ENCODE results near the gene DENND1A. TPM values are rescaled to one million over a fixed set of nuclear protein-coding genes. Genes with fewer than 3 reads are reported as not detected.

Gene DENND1A
- total RNA-seq, 2 donors from 2014 or later, result 17.8 to 36.6 TPM

DNA sequence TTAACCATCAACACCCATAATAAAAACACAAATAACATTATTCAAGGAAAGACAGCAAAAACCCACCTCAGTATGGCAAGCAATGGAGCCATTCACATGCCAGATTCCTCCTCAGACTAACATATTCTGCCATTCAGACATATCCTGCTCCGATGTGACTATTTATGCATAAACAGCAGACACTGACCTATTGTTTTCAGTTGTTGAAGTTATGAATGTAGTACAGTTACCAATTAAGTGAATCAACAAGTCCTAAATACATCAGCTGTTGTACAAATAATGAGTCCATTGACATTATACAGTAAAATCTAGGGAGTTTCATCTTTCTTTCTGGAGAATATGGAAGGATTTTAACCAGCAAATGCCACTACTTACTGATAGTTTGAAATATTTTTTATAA is 131.7 kb downstream of the DENND1A start:
- no peak for ATAC-seq (ENCODE audit: insufficient number of reproducible peaks, low FRiP score, low read depth)
- no peak overlapping the region for H3K4me3 ChIP-seq
- TF ChIP-seq, protein P1, sequence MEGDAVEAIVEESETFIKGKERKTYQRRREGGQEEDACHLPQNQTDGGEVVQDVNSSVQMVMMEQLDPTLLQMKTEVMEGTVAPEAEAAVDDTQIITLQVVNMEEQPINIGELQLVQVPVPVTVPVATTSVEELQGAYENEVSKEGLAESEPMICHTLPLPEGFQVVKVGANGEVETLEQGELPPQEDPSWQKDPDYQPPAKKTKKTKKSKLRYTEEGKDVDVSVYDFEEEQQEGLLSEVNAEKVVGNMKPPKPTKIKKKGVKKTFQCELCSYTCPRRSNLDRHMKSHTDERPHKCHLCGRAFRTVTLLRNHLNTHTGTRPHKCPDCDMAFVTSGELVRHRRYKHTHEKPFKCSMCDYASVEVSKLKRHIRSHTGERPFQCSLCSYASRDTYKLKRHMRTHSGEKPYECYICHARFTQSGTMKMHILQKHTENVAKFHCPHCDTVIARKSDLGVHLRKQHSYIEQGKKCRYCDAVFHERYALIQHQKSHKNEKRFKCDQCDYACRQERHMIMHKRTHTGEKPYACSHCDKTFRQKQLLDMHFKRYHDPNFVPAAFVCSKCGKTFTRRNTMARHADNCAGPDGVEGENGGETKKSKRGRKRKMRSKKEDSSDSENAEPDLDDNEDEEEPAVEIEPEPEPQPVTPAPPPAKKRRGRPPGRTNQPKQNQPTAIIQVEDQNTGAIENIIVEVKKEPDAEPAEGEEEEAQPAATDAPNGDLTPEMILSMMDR (IDR thresholded peaks at IDR 0.05), result no peak
- DNase-seq (ENCODE audit: low spot score), result no peak
- H3K9me3 ChIP-seq, result no peaks in the 10 kb centered on the region
- no peak overlapping the region for H3K27ac ChIP-seq
- no peaks in the 10 kb centered on the region for H3K4me1 ChIP-seq (ENCODE audit: control insufficient read depth in 1 of 2, low read depth in 2 of 2)
- no peaks in the 10 kb centered on the region for H3K27me3 ChIP-seq (replicated peaks; ENCODE audit: insufficient read depth)
- no peaks in the 10 kb centered on the region for H3K36me3 ChIP-seq

DNA sequence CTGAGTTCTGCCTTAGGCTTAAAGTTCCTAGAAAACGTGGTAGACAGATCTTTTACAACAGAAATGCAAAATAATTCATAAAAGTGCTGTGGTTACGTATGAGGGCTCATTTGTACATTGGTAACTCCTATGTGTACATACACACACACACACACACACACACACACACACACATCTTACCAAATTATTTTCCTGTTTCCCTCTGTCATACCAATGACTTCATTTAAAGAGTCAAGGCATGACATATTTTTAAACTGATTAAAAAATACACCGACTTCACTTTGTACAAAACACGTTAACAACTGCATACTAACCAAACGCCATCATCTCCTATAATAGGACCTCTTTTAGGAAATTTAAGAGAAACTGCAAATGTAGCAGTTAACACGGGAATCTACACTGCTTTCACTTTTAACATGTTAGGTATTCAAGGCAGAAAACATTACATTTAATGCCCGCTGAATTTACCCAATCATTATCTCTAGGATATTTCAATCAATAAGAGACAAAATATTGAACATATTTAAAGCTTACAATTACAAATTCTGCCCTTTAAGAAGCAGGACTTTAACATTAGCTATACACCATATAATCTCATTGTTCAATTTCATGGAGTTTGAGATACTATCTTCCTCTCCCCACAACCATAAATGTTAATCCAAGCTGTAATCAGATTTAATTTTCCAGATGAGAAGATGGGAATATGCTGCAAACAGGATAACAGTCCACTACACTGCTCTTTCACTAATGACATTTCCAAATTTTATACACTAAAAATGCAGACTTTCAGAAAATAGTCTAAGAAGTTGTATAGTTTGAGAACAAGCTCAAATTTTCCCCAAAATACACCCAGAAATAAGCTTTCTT is 133.1 kb downstream of the DENND1A start:
- H3K4me3 ChIP-seq, result no peak overlapping the region
- no peaks in the 10 kb centered on the region for H3K27me3 ChIP-seq (replicated peaks; ENCODE audit: insufficient read depth)
- DNase-seq (ENCODE audit: low spot score) (no peak), ATAC-seq (ENCODE audit: insufficient number of reproducible peaks, low FRiP score, low read depth) (no peak)
- H3K36me3 ChIP-seq, result no peaks in the 10 kb centered on the region
- H3K4me1 ChIP-seq (ENCODE audit: control insufficient read depth in 1 of 2, low read depth in 2 of 2), result no peaks in the 10 kb centered on the region
- TF ChIP-seq, protein P1 (IDR thresholded peaks at IDR 0.05), result no peak
- no peak overlapping the region for H3K27ac ChIP-seq
- H3K9me3 ChIP-seq, result no peaks in the 10 kb centered on the region

DNA sequence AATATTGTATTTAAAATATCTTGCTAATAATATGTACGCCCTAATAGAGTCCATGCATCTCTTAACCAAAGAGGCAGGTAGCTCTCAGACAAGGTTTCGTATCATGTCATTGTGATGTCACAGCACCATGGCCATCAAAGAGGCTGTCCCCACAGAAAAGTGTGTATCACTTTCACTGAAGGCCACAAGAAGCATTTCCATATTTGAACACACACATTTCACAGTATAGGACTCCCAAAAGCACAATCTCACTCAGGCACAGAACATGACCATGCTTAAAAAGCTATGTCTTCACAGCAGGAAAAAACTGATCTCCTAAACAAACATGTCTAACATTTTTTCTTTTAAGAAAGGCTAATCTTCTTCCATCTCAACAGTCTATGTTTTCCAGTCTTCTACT is 133.8 kb downstream of the DENND1A start:
- no peak for ATAC-seq (ENCODE audit: insufficient number of reproducible peaks, low FRiP score, low read depth)

DNA sequence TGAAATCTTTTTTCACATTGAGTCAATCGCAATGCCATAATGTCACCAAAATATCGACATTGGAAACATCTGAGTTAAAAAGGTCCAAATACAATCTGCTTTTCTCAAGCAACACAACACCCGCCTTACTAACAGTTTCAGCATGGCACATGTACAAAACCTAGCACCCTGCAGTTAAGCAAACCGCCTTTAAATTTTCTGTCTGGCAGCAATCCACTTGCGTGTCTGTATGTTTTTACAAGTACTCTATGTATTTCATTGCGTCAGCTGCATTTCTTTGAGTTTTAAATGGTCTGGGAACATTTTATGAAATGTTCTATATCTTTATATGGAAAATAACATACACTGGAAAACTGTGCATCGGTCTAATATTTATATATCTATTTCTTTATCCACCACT is 134.6 kb downstream of the DENND1A start:
- Histone ChIP-seq H3K4me3 (no peak overlapping the region), H3K9me3 (no peaks in the 10 kb centered on the region), H3K27ac (no peak overlapping the region), H3K36me3 (no peaks in the 10 kb centered on the region), H3K27me3 (replicated peaks; ENCODE audit: insufficient read depth) (no peaks in the 10 kb centered on the region), H3K4me1 (ENCODE audit: control insufficient read depth in 1 of 2, low read depth in 2 of 2) (no peaks in the 10 kb centered on the region)
- TF ChIP-seq, protein P1 (IDR thresholded peaks at IDR 0.05), result no peak
- ATAC-seq (ENCODE audit: insufficient number of reproducible peaks, low FRiP score, low read depth) (no peak), DNase-seq (ENCODE audit: low spot score) (no peak)

More for the DNA sequence above, 133.8 kb downstream of the DENND1A start:
- Histone ChIP-seq H3K4me1 (ENCODE audit: control insufficient read depth in 1 of 2, low read depth in 2 of 2) (no peaks in the 10 kb centered on the region), H3K27me3 (replicated peaks; ENCODE audit: insufficient read depth) (no peaks in the 10 kb centered on the region), H3K36me3 (no peaks in the 10 kb centered on the region), H3K27ac (no peak overlapping the region), H3K4me3 (no peak overlapping the region), H3K9me3 (no peaks in the 10 kb centered on the region)
- TF ChIP-seq, protein P1 (IDR thresholded peaks at IDR 0.05), result no peak
- no peak for DNase-seq (ENCODE audit: low spot score)

DNA sequence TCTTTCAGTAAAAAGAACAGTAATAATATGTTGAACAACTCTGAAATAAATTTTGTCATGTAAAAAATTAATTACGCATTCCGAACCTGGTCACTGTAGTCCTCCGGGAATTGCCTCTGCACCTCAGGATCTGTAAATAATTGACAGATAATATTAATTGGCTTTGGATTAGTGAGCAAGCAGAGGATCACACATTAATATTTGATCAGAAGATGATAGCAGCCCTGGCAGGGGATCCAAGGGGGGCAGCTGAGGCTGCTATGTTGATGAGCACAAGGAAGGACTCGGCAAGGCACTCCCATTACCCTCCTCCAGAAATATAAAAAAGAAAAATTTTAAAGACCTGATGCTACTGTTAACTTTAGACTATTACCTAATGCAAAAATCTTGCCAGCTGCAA is 137.4 kb downstream of the DENND1A start:
- H3K4me3 ChIP-seq, result no peak overlapping the region
- TF ChIP-seq, protein P1 (IDR thresholded peaks at IDR 0.05), result no peak
- no peaks in the 10 kb centered on the region for H3K36me3 ChIP-seq
- H3K27me3 ChIP-seq (replicated peaks; ENCODE audit: insufficient read depth), result no peaks in the 10 kb centered on the region
- ATAC-seq (ENCODE audit: insufficient number of reproducible peaks, low FRiP score, low read depth) (no peak), DNase-seq (ENCODE audit: low spot score) (no peak)
- H3K4me1 ChIP-seq (ENCODE audit: control insufficient read depth in 1 of 2, low read depth in 2 of 2), result no peaks in the 10 kb centered on the region
- H3K27ac ChIP-seq, result no peak overlapping the region
- no peaks in the 10 kb centered on the region for H3K9me3 ChIP-seq

Measured in thoracic aorta (tissue), 2 donors.